ENCODE data around the gene UBAP2. TPM values are rescaled to one million over a fixed set of nuclear protein-coding genes. Genes with fewer than 3 reads are reported as not detected.

Gene UBAP2
- total and polyA plus RNA-seq, 2 donors (not counting 1 experiment from before 2014, with no cell fraction given) = 15.5 to 26.2 TPM

DNA sequence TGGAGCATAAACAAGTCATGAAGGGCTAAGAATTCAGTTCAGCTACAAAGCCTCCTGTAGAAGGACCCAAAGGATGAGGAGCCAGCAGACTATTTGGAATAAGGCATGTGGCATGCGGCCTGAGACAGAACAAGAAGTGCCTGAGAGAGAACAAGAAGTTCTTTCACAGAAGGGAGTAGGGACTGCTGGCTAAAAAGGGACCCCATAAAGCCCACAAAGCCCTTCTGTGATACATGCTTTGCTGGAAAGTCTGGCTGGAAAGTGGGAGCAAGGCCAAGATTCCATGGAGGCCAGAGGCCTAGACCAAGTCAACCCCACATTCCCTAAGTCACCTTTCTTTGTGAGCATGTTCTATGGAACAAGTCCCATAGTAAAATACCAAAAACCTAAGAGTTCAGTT, 35.9 kb upstream of the UBAP2 start:
- Histone ChIP-seq H3K9me3 (ENCODE audit: control extremely low read depth in 1 of 3, control insufficient read depth in 2 of 3, insufficient read depth in 1 of 3, low read length in 2 of 3) (no peaks in the 10 kb centered on the region), H2AFZ (ENCODE audit: insufficient read depth, low read depth, low read length, poor library complexity, severe bottlenecking) (no peak overlapping the region), H3K27me3 (replicated peaks in 1 of 4; ENCODE audit: control extremely low read depth in 1 of 4, control insufficient read depth in 3 of 4, insufficient read depth in 4 of 4, low read length in 3 of 4) (peaks cover 0 to 31% (median under 1%) of the 10 kb centered on the region in 4 experiments), H3K27ac (ENCODE audit: low read length in 2 of 2) (no peak overlapping the region), H3K79me2 (ENCODE audit: control insufficient read depth, insufficient read depth, low read length) (no peaks in the 10 kb centered on the region), H3K4me2 (replicated peaks; ENCODE audit: low read depth, low read length, poor library complexity, severe bottlenecking) (no peak overlapping the region), H3K9ac (ENCODE audit: low read length) (no peak overlapping the region), H3K36me3 (replicated peaks in 1 of 2; ENCODE audit: control extremely low read depth in 1 of 2, control insufficient read depth in 1 of 2, extremely low read depth in 1 of 2, insufficient read depth in 2 of 2, low read length in 1 of 2) (no peaks in the 10 kb centered on the region), H3K4me3 (ENCODE audit: control extremely low read depth in 1 of 5, extremely low read depth in 1 of 5, insufficient read depth in 1 of 5, low read depth in 2 of 5, low read length in 4 of 5) (no peak overlapping the region), H4K20me1 (ENCODE audit: control insufficient read depth, insufficient read depth, low read length, poor library complexity, severe bottlenecking) (no peaks in the 10 kb centered on the region), H3K4me1 (ENCODE audit: control insufficient read depth in 2 of 2, insufficient read depth in 2 of 2, low read length in 2 of 2) (peaks cover 0 to 4% of the 10 kb centered on the region in 2 donors)
- ChIA-PET CTCF (no interaction called here), POLR2A (no interaction called here)
- Mint-ChIP-seq H3K27ac (no peak overlapping the region), H3K9me3 (ENCODE audit: insufficient read depth) (no peaks in the 10 kb centered on the region), H3K27me3 (peaks cover 14% of the 10 kb centered on the region), H3K4me3 (no peak overlapping the region), H3K4me1 (peaks cover 2% of the 10 kb centered on the region)
- 21% methylated on average over 1 of the region's 1 CpG for WGBS (ENCODE audit: insufficient coverage)
- TF ChIP-seq, protein P1, sequence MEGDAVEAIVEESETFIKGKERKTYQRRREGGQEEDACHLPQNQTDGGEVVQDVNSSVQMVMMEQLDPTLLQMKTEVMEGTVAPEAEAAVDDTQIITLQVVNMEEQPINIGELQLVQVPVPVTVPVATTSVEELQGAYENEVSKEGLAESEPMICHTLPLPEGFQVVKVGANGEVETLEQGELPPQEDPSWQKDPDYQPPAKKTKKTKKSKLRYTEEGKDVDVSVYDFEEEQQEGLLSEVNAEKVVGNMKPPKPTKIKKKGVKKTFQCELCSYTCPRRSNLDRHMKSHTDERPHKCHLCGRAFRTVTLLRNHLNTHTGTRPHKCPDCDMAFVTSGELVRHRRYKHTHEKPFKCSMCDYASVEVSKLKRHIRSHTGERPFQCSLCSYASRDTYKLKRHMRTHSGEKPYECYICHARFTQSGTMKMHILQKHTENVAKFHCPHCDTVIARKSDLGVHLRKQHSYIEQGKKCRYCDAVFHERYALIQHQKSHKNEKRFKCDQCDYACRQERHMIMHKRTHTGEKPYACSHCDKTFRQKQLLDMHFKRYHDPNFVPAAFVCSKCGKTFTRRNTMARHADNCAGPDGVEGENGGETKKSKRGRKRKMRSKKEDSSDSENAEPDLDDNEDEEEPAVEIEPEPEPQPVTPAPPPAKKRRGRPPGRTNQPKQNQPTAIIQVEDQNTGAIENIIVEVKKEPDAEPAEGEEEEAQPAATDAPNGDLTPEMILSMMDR (IDR thresholded peaks at IDR 0.05) = no peak
- TF ChIP-seq EZH2 (IDR thresholded peaks at IDR 0.05; ENCODE audit: borderline replicate concordance, insufficient read depth, low read depth, low read length, poor library complexity, severe bottlenecking) = no peak
- ATAC-seq (ENCODE audit: low read depth) (no peak), DNase-seq (no peak)
- intact Hi-C loops (cut with micrococcal nuclease) = no loop called here

DNA sequence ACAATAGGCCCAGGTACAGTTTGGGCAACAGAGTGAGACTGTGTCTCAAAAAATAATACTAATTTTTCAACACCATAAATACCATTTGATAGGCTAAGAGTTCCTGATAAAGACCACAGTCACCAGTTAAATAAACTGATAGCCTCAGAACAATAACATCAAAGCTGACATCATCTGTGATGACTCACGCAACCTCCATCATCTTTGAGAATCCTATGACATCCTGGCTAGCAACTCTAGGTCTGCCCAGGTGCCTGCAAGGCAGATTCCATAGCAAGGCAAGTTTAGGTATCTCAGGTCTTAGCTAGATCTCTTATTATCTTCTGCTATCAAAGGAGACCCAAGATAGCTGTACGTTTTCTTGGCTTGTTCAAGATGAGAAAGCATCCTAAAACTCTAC, 30.5 kb upstream of the UBAP2 start:
- H3K79me2 ChIP-seq (ENCODE audit: control insufficient read depth, insufficient read depth, low read length) = no peaks in the 10 kb centered on the region
- no peak overlapping the region for H3K9ac ChIP-seq (ENCODE audit: low read length)
- H3K27ac Mint-ChIP-seq = no peak overlapping the region
- peaks cover 0 to 13% (median 7%) of the 10 kb centered on the region in 4 experiments for H3K27me3 ChIP-seq (replicated peaks in 1 of 4; ENCODE audit: control extremely low read depth in 1 of 4, control insufficient read depth in 3 of 4, insufficient read depth in 4 of 4, low read length in 3 of 4)
- H3K9me3 Mint-ChIP-seq (ENCODE audit: insufficient read depth) = no peaks in the 10 kb centered on the region
- no peak overlapping the region for H3K4me3 ChIP-seq (ENCODE audit: control extremely low read depth in 1 of 5, extremely low read depth in 1 of 5, insufficient read depth in 1 of 5, low read depth in 2 of 5, low read length in 4 of 5)
- no peak overlapping the region for H3K4me3 Mint-ChIP-seq
- TF ChIP-seq, protein P1 (IDR thresholded peaks at IDR 0.05) = no peak
- TF ChIP-seq EZH2 (IDR thresholded peaks at IDR 0.05; ENCODE audit: borderline replicate concordance, insufficient read depth, low read depth, low read length, poor library complexity, severe bottlenecking) = no peak
- H3K4me1 Mint-ChIP-seq = no peaks in the 10 kb centered on the region
- no peaks in the 10 kb centered on the region for H3K4me1 ChIP-seq (ENCODE audit: control insufficient read depth in 2 of 2, insufficient read depth in 2 of 2, low read length in 2 of 2)
- ATAC-seq (ENCODE audit: low read depth) (no peak), DNase-seq (no peak)
- H3K27ac ChIP-seq (ENCODE audit: low read length in 2 of 2) = no peak overlapping the region
- peaks cover 11% of the 10 kb centered on the region for H3K27me3 Mint-ChIP-seq
- no peaks in the 10 kb centered on the region for H4K20me1 ChIP-seq (ENCODE audit: control insufficient read depth, insufficient read depth, low read length, poor library complexity, severe bottlenecking)
- ChIA-PET POLR2A (no interaction called here), CTCF (no interaction called here)
- H3K9me3 ChIP-seq (ENCODE audit: control extremely low read depth in 1 of 3, control insufficient read depth in 2 of 3, insufficient read depth in 1 of 3, low read length in 2 of 3) = no peaks in the 10 kb centered on the region
- H3K4me2 ChIP-seq (replicated peaks; ENCODE audit: low read depth, low read length, poor library complexity, severe bottlenecking) = no peak overlapping the region
- H2AFZ ChIP-seq (ENCODE audit: insufficient read depth, low read depth, low read length, poor library complexity, severe bottlenecking) = no peak overlapping the region
- H3K36me3 ChIP-seq (replicated peaks in 1 of 2; ENCODE audit: control extremely low read depth in 1 of 2, control insufficient read depth in 1 of 2, extremely low read depth in 1 of 2, insufficient read depth in 2 of 2, low read length in 1 of 2) = no peaks in the 10 kb centered on the region
- intact Hi-C loops (cut with micrococcal nuclease) = no loop called here
- 100% methylated on average over 1 of the region's 2 CpGs for WGBS (ENCODE audit: insufficient coverage)
